GM19043 (cell line): ENCODE measurements around the gene FES.
A peak's percentile ranks its signal among the peaks of the same experiment; 100 is the strongest.
"Not testable (repeated sequence)": the region's sequence is repeated elsewhere in the genome, so short reads cannot be mapped to it uniquely, and the experiment has no call there.

Experiments
- ATAC-seq: cut with Tn5 transposase; IDR thresholded peaks from one replicate; pipeline ENCODE4 v1.9.1; 2021; ENCODE audit warnings: low read depth; ENCODE audit not compliant: unreplicated experiment

Gene FES

GRCh38 chr15:90907051-90907660, 22.9 kb downstream of the FES start:
- ATAC-seq: no peak

- ATAC-seq: no peak
These were observed 23.7 kb downstream of the FES start for GRCh38 chr15:90907838-90908507.

- ATAC-seq: not testable (repeated sequence)
These were observed 25.1 kb downstream of the FES start for GRCh38 chr15:90909449-90909848.

- no peak for ATAC-seq
These were observed 25.7 kb downstream of the FES start for GRCh38 chr15:90909976-90910375.

GRCh38 chr15:90910441-90911301, 26.4 kb downstream of the FES start:
- no peak for ATAC-seq

GRCh38 chr15:90911302-90911623, 27.0 kb downstream of the FES start:
- ATAC-seq: no peak

GRCh38 chr15:90911906-90912769, 27.8 kb downstream of the FES start:
- no peak for ATAC-seq

GRCh38 chr15:90912770-90913075, 28.4 kb downstream of the FES start:
- ATAC-seq: no peak

- ATAC-seq: no peak
These were observed 29.2 kb downstream of the FES start for GRCh38 chr15:90913398-90913944.

GRCh38 chr15:90914305-90915080, 30.2 kb downstream of the FES start:
- ATAC-seq: no peak

- ATAC-seq: no peak
These were observed 31.0 kb downstream of the FES start for GRCh38 chr15:90915216-90915807.

GRCh38 chr15:90915808-90916440, 31.6 kb downstream of the FES start:
- no peak for ATAC-seq

- no peak for ATAC-seq
These were observed 32.2 kb downstream of the FES start for GRCh38 chr15:90916461-90916860.

- no peak for ATAC-seq
These were observed 33.3 kb downstream of the FES start for GRCh38 chr15:90917569-90917968.

- ATAC-seq: no peak
These were observed 33.9 kb downstream of the FES start for GRCh38 chr15:90918034-90918788.

GRCh38 chr15:90918835-90919234, 34.5 kb downstream of the FES start:
- ATAC-seq: no peak

GRCh38 chr15:90921887-90922286, 37.6 kb downstream of the FES start:
- ATAC-seq: no peak

GRCh38 chr15:90922712-90923322, 38.5 kb downstream of the FES start:
- peak; percentile 81 for ATAC-seq
